ENCODE data around the gene LNP1. TPM values are rescaled to one million over a fixed set of nuclear protein-coding genes. Genes with fewer than 3 reads are reported as not detected.

The LNP1 gene
- total and polyA plus RNA-seq, 2 of the 8 experiments (the other 6 are each of a cell fraction or from before 2014, with no cell fraction given) = 6.6 to 8.7 TPM

- Histone ChIP-seq H4K8ac (ENCODE audit: extremely low read depth, insufficient read depth, low read length) (no peak overlapping the region), H2AFZ (ENCODE audit: low read length) (no peak overlapping the region), H2BK5ac (ENCODE audit: low read depth, low read length) (no peak overlapping the region), H3K79me1 (ENCODE audit: low read depth, low read length) (no peaks in the 10 kb centered on the region), H4K91ac (replicated peaks; ENCODE audit: insufficient read length, low read length) (no peak overlapping the region), H2BK12ac (ENCODE audit: low read depth, low read length) (no peak overlapping the region), H3K27me3 (replicated peaks in 1 of 4; ENCODE audit: control insufficient read depth in 3 of 4, extremely low read depth in 1 of 4, insufficient read depth in 3 of 4, low read length in 3 of 4) (no peaks in the 10 kb centered on the region; a peak in 1 of 7 replicates), H3K27ac (ENCODE audit: low read depth, low read length) (no peak overlapping the region), H3K9me3 (ENCODE audit: insufficient read depth in 2 of 2, low read depth in 1 of 2, low read length in 1 of 2) (peaks cover 20 to 25% of the 10 kb centered on the region in 2 experiments), H2BK15ac (ENCODE audit: low read length) (no peak overlapping the region), H3K36me3 (ENCODE audit: control insufficient read depth in 2 of 4, insufficient read depth in 4 of 4, low read length in 3 of 4) (peaks cover 0 to 3% (median 0%) of the 10 kb centered on the region in 4 experiments; a peak in 1 of 8 replicates), H3K56ac (replicated peaks; ENCODE audit: insufficient read length, low read depth, low read length) (no peak overlapping the region), H3K4ac (replicated peaks; ENCODE audit: insufficient read length, low read depth, low read length) (no peak overlapping the region), H3K9ac (replicated peaks in 1 of 4; ENCODE audit: extremely low read depth in 1 of 4, low read depth in 3 of 4, low read length in 3 of 4) (no peak overlapping the region), H4K5ac (ENCODE audit: insufficient read length, low read depth, low read length) (no peak overlapping the region), H4K20me1 (replicated peaks in 1 of 2; ENCODE audit: control insufficient read depth in 1 of 2, insufficient read depth in 2 of 2, low read length in 2 of 2) (no peaks in the 10 kb centered on the region), H3K14ac (ENCODE audit: insufficient read length) (no peak overlapping the region), H3K4me2 (ENCODE audit: insufficient read depth in 1 of 2, low read depth in 2 of 2, low read length in 2 of 2) (no peak overlapping the region), H2BK20ac (ENCODE audit: low read length) (no peak overlapping the region), H3K4me3 (ENCODE audit: extremely low read depth in 1 of 4, insufficient read depth in 2 of 4, low read depth in 3 of 4, low read length in 4 of 4) (no peak overlapping the region), H3K23me2 (ENCODE audit: low read depth, low read length) (no peaks in the 10 kb centered on the region), H3K23ac (ENCODE audit: insufficient read length) (no peak overlapping the region), H2AK5ac (ENCODE audit: low read depth, low read length) (no peak overlapping the region), H3K18ac (ENCODE audit: extremely low read depth, low read length) (no peak overlapping the region), H3K4me1 (replicated peaks in 1 of 4; ENCODE audit: control insufficient read depth in 3 of 4, insufficient read depth in 4 of 4, low read length in 3 of 4) (no peaks in the 10 kb centered on the region), H3K79me2 (ENCODE audit: control insufficient read depth in 1 of 2, insufficient read depth in 2 of 2, low read length in 2 of 2) (no peaks in the 10 kb centered on the region), H2BK120ac (replicated peaks; ENCODE audit: low read depth, low read length) (no peak overlapping the region)
- ChIA-PET POLR2A (ENCODE audit: partially characterized antibody) (no interaction called here), CTCF (ENCODE audit: partially characterized antibody) (interaction anchor here (1.2 to 15.5 kb wide), 2 partner anchors 109 to 122 kb away, joined by 4 to 229 read pairs; no protein-coding TSS in a partner anchor)
- FAIRE-seq = no peak
- 100% methylated on average over 1 of the region's 1 CpG; no CpG with 5 or more reads in 1 of the 2 experiments for WGBS, 2 experiments (ENCODE audit: extremely low coverage in 1 of 2, insufficient coverage in 1 of 2, insufficient read length in 1 of 2, insufficient replicate concordance in 2 of 2, low coverage in 1 of 2, low lambda C conversion rate in 2 of 2, missing lambda C conversion rate in 1 of 2)
- no peak for DNase-seq (ENCODE audit: low read depth in 1 of 2, low spot score in 2 of 2)
- no peak for TF ChIP-seq BACH1 (IDR thresholded peaks at IDR 0.05; ENCODE audit: low read length)
- no peak for TF ChIP-seq CHD2 (IDR thresholded peaks at IDR 0.05; ENCODE audit: low read length)
- TF ChIP-seq KDM5A (IDR thresholded peaks at IDR 0.05; ENCODE audit: low read length) = no peak
- TF ChIP-seq E2F6 (IDR thresholded peaks at IDR 0.05) = no peak
- TF ChIP-seq YY1 (IDR thresholded peaks at IDR 0.05; ENCODE audit: low read depth, low read length) = no peak
- no peak for TF ChIP-seq TCF12 (IDR thresholded peaks at IDR 0.05; ENCODE audit: low read depth, low read length)
- TF ChIP-seq CBX5 (IDR thresholded peaks at IDR 0.05; ENCODE audit: low read depth, low read length) = no peak
- no peak for TF ChIP-seq RFX5 (IDR thresholded peaks at IDR 0.05; ENCODE audit: borderline replicate concordance, low read depth, low read length)
- TF ChIP-seq SP4 (IDR thresholded peaks at IDR 0.05; ENCODE audit: low read length) = no peak
- no peak for TF ChIP-seq USF2 (IDR thresholded peaks at IDR 0.05; ENCODE audit: low read length)
- no peak for TF ChIP-seq KDM1A (IDR thresholded peaks at IDR 0.05; ENCODE audit: borderline replicate concordance, low read length)
- TF ChIP-seq NANOG (IDR thresholded peaks at IDR 0.05; ENCODE audit: insufficient read depth, low read depth, low read length, poor library complexity, severe bottlenecking) = no peak
Observed at GRCh38 chr3:100467133-100467532, 65.8 kb downstream of the LNP1 start.
